Hematopoietic multipotent progenitor cell treated with erythropoietin and hydrocortisone succinate and interleukin-3 and kit ligand, for 17 days (in vitro differentiated cells): Measurements from ENCODE around the gene TMEM191C.
"Not testable (repeated sequence)": the region's sequence is repeated elsewhere in the genome, so short reads cannot be mapped to it uniquely, and the experiment has no call there.

Experiments
- DNase-seq: peaks from one replicate; pipeline ENCODE4 v3.0.0-alpha.2; 2015; ENCODE audit warnings: low spot score

TMEM191C gene

GRCh38 chr22:21467337-21468193 lies at the start of gene TMEM191C:
Gene TMEM191C, plus strand, starts transcription at chr22:21467387. Its CDS starts 73 bp downstream, at chr22:21467460.
- DNase-seq = not testable (repeated sequence)

DNA sequence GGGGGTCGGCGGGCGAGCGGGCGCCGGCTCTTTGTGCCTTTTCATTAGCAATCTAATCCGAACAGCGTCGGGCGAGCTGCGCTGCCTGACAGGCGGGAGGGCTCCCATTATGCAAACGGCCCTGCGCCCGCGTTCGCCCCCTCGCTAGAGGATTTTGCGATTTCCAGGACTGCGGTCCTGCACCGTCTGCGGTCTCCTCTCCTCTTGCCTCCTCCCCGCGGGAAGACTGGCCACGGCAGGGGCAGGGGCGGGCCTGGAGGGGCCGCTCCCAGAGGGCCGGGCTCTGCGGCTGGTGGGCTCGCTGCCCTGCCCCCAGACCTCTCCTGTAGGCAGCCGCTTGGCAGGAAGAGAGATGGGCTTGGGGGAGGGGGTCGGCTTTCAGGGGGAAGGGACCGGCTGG lies 49.3 kb upstream of the TMEM191C start:
- not testable (repeated sequence) for DNase-seq

DNA sequence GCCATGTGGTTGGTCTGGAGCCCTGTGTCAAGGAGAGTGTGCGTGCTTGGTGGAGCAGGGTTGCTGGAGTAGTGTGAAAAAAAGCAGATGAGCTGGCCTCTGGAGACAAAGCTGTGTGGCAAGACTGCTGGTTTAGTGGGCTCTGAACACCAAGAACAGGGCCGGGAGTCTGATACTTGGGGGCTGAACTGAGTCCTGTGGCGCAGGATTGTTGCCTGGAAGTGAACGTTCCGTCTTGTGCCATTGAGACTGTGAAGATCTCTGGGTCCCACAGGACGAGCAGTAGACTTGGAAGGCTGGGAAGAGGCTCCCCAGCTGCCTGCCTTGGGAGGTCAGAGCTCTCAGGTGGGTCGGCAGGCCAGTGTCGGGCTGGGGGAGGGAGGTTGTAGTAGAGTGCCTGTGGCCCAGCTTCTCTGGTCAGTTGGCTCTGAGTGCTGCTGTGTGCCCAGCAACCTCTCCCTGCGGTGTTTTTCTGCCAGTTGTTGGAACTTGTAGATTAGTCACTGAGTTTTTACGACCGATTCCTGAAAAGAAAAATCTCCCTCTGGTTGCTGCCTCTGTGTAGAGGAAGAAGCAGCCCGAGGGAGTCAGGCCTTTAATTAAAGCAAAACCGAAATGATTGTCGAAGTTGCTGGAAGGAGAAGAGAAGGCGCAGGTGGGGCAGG lies 48.1 kb upstream of the TMEM191C start:
- DNase-seq = not testable (repeated sequence)

- not testable (repeated sequence) for DNase-seq
These were observed 46.9 kb upstream of the TMEM191C start for GRCh38 chr22:21420180-21420763.

DNA sequence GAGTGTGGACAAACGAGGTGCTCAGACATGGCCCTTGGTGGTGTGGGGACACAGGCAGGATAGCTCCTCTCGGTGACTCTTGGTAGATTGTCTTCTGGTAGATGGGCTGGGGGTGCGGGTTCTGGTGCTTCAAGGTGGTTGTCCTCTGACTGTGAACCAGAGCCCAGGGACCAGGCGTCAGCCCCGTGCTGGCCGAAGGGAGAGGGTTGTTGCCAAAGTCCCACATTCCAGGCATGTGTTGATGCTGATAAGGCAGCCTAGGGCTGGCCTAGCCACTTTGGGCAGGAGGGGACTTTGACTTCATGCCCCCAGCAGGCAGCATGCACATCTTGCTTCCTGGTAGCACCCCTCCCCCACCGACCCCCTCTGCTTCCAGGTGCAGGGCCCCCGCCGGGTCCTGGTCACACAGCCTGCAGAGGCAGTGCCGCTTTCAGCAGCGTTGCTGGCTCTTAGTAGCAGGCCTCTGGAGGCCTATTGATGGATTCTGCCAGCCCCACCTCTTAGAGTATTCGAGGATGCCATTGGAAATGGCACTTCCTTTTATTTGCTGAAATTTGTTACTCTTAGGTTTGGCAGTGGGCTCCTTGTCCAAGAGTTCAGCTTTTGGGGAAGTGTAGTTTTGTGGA lies 43.0 kb upstream of the TMEM191C start:
- not testable (repeated sequence) for DNase-seq

DNA sequence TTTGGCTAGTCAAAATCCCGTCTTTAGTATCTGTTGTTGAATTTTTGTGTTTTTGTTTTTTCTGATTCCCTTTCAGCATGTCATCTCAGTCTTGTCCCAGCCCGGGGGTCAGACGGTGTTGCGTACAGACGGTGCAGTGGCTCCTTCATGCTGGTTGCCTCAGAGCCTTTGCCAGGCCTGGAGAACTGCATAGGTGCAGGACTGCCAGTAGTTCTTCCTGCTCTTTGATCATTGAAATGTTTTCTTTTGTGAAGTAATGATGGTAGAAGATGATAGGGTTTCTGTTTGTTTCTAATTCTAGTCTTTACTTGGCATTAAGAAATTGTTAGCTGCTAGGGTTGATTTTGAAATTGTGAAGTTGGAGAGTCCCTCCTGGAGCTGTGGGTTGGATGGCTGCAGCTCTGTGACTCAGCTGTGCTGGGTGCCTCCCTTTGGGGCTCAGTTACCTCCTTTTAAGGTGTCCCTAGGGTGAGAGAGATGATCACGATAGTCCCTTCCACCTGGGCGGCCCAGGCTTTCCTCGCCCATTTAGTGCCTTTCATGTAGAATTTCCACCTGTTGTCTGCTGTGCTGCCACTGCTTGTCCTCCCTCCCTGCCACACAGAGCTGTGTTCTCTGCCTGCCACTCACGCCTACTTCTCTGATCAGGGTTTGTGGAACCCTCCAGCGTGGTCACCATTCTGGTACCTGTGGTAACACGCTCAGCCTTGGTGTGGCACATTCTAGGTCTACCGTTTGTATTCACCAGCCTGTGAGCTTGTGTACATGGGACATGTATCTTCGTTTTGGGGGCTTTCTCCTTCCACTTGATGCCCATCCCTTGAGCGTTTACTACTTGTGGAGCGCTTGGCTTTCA lies 32.6 kb upstream of the TMEM191C start:
- DNase-seq = not testable (repeated sequence)

DNA sequence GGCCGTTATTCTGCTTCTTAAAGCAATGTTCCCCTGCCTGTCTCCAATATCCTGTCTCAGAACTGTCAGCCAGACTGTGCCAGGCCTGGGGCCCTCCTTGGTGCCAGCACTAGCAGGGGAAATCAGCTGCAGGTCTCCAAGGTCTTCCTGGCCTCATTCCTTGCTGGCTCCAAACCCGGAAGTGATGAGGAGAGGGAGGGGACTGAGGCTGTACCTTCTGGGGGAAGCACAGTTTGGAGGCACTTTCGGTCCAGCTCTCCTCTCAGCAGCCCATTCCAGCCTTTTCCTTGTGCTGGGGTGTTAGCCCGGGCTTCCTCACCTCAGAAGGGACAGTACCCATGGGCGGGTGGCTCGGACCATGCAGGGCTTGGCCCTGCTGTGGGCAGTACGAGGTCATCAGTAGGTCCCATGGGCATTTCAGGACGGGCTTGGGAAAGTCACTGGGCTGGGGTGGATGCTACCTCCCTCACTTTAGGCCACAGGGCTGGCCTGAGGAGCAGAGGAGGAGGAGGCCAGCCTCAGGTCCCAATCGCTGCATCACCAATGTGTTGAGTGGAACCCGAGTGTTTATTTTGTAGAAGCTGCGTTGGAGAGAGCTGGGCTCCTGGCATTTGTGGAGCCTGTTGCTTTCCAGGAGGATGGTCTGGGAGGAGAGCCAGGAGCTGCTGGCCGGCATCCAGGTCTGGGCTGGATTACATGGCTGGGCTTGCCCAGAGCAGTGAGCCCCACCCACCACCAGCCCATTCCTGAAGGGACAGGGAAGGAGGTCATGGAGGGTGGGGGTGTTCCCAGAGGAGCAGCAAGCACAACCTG lies 31.0 kb upstream of the TMEM191C start:
- not testable (repeated sequence) for DNase-seq

- DNase-seq = not testable (repeated sequence)
These were observed 29.2 kb upstream of the TMEM191C start for GRCh38 chr22:21438013-21438412.

DNA sequence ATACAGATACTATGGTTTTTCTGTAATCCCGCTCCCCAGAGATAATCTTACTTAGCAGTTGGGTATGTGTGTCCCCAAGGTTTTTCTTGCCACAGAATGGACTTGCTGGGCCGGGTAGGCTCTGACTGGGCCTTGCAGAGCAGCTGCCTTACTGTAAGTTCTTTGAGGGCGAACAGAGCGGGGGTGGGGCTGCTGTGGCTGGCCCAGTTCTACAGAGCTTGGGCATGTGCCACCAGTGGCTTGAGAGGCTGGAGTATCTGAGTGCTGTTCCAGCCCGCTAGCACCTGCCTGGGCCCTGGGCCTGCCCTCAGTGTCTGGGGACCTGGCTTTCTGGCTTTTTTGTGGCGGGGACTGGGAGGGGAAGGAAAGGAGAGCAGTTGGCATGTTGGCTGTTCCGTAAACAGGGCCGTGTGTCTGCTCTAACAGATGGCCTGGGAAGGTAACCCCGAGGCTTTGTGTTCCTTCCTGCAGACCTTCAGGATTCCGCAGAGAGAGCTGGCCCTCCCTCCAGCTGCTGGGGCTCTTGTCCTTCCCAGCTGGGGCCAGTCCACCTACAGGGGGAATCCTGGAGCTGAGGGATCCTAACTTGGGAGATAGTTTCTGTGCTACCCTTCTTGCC lies 27.1 kb upstream of the TMEM191C start:
- not testable (repeated sequence) for DNase-seq

DNA sequence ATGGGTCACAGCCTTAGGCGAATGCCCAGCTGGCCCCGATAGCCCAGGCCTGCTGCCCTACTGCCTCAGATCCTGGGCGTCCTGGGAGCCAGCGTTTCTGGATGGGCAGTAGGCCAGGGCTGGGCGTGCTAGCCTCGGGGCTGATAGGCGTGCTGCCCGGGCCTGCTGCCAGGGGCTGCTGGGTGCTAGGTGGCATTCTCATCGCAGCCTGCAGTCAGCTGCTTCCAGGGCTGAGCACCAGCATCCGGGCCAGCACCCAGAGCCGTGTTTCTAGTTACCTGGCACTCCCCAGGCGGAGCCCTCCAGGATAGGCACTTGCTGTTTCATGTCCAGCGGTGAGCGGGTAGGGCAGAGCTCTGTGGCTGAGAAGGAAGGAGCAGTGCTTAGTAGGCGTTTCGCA lies 26.5 kb upstream of the TMEM191C start:
- DNase-seq = not testable (repeated sequence)

GRCh38 chr22:21441170-21441569 lies 26.0 kb upstream of the TMEM191C start:
- not testable (repeated sequence) for DNase-seq

DNA sequence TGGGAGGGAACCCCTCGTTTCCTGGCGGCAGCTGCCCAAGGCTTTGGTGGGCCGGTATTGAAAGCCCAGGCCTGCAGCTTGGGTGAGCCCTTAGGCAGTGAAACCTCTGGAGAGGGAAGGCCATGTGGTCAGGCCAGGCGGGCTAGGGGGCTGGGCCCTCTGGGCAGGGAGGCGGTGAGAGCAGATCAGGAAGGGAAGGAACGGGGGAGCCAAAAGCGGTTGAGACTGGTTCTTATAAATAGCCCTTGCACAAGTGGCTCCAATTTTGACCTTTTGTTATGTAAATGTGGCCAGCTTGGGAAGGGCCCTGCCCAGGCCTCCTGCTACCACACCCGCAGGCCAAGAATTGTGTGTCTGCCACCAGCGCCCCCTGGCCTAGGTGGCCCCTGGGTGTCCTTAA lies 25.1 kb upstream of the TMEM191C start:
- not testable (repeated sequence) for DNase-seq

GRCh38 chr22:21442646-21443045 lies 24.5 kb upstream of the TMEM191C start:
- not testable (repeated sequence) for DNase-seq

DNA sequence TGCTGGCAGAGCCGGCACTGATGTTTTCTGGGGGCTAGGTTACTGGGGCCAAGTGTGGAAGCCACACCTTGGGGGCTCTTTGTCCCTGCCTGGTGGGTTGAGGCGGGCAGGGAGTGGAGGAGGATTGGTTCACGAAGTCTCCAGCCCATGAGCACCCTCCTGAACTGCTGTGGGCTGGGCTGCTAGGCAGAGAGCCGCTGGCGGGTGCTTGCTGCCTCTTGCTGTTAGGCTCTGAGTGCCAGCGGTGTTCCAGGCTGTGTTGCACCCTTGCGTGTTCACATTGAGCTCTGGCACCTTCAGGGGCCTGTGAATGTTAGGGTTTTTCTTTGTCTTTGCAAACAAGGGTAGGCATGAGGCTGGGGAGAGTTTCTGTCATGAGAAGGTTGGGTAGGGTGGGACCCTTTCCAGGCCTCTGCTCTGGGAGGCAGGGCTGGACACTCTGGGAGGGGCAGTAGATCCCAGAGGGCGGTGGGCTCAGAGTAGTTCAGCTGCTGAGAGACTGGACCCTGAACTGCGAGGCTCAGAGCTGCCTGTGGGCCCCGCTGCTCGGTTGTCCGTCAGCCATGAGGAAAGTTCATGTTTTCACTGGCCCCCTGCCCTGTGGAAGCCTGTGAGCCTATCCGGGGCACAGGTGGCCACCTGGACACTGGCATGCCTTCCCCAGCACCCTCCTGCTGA lies 24.0 kb upstream of the TMEM191C start:
- no peak for DNase-seq

- no peak for DNase-seq
These were observed 23.3 kb upstream of the TMEM191C start for GRCh38 chr22:21443735-21444421.

DNA sequence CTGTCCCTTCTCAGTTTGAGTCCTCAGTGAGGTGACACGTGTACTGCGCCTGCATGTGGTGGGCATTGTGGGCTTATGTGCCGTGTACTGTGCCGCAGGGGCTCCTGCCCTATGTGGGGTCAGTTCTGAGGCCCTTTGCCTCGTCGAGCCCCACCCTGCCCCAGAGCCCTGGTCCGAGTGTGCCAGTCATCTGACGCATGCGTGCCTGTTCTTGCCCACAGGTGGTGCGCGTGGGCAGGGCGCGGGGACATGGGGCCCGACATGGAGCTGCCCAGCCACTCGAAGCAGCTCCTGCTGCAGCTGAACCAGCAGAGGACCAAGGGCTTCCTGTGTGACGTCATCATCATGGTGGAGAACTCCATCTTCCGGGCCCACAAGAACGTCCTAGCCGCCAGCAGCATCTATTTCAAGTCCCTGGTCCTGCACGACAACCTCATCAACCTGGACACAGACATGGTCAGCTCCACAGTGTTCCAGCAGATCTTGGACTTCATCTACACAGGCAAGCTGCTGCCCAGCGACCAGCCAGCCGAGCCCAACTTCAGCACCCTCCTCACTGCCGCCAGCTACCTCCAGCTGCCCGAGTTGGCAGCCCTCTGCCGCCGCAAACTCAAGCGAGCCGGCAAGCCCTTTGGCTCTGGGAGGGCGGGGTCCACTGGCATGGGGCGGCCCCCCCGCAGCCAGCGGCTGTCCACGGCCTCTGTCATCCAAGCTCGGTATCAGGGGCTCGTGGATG lies 22.3 kb upstream of the TMEM191C start:
- DNase-seq = no peak

DNA sequence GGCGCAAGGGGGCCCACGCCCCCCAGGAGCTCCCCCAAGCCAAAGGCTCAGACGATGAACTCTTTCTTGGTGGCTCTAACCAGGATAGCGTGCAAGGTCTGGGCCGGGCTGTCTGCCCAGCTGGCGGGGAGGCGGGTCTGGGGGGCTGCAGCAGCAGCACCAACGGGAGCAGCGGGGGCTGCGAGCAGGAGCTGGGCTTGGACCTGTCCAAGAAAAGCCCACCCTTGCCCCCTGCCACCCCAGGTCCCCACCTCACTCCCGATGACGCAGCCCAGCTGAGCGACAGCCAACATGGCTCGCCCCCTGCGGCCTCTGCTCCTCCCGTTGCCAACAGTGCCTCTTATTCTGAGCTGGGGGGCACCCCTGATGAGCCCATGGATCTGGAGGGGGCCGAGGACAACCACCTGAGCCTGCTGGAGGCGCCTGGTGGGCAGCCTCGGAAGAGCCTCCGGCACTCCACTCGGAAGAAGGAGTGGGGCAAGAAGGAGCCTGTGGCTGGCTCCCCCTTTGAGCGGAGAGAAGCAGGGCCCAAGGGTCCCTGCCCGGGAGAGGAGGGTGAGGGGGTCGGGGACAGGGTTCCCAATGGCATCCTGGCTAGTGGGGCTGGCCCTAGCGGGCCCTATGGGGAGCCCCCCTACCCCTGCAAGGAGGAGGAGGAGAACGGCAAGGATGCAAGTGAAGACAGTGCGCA lies 21.6 kb upstream of the TMEM191C start:
- no peak for DNase-seq
